NB4 (cell line): ENCODE measurements around the gene ZNF697.
A peak's percentile ranks its signal among the peaks of the same experiment; 100 is the strongest.

Source experiments
- DNase-seq: peaks from one replicate; pipeline ENCODE4 v3.0.0; 2010; ENCODE audit warnings: low read depth
- H3K4me3 ChIP-seq: one replicate; pipeline ENCODE4 v1.5.1; 2011; ENCODE audit warnings: mild to moderate bottlenecking, low read depth, low read length, moderate library complexity
- MYC ChIP-seq: IDR thresholded peaks from 2 replicates; pipeline ENCODE4 v1.6.1; 2011; ENCODE audit warnings: low read depth, low read length
- POLR2A ChIP-seq: IDR thresholded peaks from 2 replicates; pipeline ENCODE4 v1.6.1; 2011; ENCODE audit warnings: mild to moderate bottlenecking; ENCODE audit not compliant: insufficient read length; ENCODE audit errors: extremely low read depth
- TF ChIP-seq, protein P1 (sequence below): IDR thresholded peaks from 2 replicates; pipeline ENCODE4 v1.6.1; 2011; ENCODE audit warnings: low read depth, low read length
- TF ChIP-seq, protein P2 (sequence below): IDR thresholded peaks from one replicate; pipeline ENCODE4 v1.5.1; 2012; ENCODE audit warnings: low read depth, low read length

ZNF697 gene

DNA sequence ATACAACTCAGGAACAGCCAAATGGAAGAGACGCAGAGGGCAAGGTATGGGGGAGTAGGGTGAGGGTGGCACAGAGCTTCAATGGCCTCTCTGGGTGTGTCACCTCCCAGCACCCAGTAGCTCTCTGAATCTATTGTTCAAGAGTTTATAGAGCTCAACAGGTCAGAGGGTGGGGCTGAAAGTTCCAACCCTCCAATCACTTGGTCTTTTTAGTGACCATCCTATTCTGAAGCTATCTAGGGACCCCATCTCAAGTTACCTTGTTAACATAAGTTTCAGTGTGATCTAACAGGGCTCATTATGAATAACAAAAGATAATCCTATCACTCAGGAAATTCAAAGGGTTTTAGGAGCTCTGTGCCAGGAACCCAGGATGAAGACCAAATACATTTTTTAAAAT lies 31.2 kb upstream of the ZNF697 start:
- H3K4me3 ChIP-seq: no peak overlapping the region
- no peak for TF ChIP-seq MYC
- TF ChIP-seq, protein P1, sequence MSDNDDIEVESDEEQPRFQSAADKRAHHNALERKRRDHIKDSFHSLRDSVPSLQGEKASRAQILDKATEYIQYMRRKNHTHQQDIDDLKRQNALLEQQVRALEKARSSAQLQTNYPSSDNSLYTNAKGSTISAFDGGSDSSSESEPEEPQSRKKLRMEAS: no peak
- no peak for TF ChIP-seq POLR2A
- TF ChIP-seq, protein P2, sequence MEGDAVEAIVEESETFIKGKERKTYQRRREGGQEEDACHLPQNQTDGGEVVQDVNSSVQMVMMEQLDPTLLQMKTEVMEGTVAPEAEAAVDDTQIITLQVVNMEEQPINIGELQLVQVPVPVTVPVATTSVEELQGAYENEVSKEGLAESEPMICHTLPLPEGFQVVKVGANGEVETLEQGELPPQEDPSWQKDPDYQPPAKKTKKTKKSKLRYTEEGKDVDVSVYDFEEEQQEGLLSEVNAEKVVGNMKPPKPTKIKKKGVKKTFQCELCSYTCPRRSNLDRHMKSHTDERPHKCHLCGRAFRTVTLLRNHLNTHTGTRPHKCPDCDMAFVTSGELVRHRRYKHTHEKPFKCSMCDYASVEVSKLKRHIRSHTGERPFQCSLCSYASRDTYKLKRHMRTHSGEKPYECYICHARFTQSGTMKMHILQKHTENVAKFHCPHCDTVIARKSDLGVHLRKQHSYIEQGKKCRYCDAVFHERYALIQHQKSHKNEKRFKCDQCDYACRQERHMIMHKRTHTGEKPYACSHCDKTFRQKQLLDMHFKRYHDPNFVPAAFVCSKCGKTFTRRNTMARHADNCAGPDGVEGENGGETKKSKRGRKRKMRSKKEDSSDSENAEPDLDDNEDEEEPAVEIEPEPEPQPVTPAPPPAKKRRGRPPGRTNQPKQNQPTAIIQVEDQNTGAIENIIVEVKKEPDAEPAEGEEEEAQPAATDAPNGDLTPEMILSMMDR: no peak
- no peak for DNase-seq

DNA sequence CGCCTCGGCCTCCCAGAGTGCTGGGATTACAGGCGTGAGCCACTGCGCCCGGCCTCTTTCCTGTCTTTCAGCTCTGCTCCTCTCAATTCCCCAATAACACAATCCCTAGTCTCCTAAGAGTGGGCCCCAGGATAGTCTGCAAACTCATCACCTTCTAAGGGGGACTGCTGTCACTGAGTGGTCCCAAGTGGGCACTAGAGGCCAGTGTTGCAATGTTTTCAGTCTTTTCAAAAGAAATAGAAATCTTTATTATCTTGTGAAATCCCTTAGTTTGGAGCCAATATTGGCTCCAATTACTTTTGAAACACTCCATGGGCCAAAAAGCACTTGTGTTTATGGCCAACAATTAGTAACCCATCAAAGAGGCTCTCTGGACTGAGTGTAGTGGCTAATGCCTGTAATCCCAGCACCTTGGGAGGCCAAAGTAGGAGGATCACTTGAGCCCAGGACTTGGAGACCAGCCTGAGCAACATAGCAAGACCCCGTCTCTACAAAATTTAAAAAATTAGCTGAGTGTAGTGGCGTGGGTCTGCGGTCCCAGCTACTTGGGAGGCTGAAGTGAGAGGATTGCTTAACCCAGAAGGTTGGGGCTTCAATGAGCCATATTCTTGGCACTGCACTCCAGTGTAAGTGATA lies 28.6 kb upstream of the ZNF697 start:
- TF ChIP-seq, protein P2: no peak
- no peak for TF ChIP-seq MYC
- peak; percentile 19 for DNase-seq
- H3K4me3 ChIP-seq: no peak overlapping the region

DNA sequence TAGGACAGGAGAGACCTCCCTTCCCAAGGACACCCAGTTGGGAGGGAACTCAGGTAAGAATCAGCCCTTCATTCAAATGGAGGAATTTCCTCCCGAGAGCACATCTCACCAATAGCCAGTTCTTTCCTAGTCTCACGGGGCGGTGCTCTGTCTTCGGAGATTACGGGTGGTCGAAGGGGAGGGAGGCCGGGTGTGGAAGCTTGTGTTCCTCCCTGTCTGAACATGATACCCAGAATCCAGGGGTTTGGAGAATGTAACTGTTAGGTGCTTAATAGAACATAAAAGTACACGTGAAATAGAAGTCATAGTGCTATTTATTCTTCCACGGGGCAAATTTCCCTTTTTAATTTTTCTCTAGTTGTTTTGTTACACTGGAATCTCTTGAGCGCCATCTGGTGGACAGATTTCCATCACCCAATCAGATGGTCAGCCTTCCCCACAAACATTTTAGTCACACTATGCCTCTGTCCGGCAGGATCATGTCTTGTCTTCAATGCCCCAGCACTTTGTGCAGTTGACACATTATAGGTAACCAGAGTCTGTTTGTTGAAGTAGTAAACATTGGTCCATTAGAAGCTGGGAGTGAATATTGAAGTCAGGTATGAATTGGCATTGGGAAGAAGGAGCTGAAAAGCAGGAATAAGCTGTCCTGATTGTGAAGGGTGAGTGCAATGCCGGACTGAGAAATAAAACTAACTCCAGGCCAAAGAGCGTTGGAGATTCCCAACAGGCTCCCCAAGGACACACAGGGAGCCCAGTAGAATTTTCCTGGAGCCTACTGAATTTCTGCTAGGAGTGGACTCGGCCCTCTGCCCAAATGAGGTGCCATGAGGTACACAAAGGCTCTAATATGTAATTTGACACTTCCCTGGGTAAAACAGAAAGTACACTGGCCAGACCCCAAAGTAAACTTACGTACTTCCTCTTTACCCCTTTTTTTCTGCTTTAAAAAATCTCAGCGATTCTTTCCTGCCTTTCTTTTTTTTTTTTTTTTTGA lies 27.6 kb upstream of the ZNF697 start:
- peak; percentile 82 for DNase-seq
- TF ChIP-seq MYC (no peak), POLR2A (no peak)
- TF ChIP-seq, protein P2: peak; percentile 65
- peak overlapping the region; percentile 35 for H3K4me3 ChIP-seq

DNA sequence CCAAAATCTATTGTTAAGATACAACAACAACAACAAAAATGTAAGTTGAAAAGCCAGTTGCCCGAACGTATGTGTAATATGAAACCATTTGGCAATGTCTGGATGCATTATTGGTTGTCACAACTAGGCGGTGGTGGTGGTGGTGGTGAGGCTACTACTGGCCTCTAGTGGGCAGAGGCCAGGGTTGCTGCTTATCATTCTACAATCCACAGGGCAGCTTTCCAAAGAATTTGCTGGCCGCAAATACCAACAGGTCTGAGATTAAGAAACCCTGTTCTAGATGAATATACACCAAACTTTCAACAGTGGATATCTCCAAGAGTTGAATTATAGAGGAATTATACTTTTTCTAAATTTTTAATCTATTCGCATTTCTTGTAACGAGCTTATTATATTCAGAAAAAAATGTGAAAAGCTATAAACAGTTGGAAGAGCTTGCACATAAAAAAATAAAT lies 26.8 kb upstream of the ZNF697 start:
- peak; percentile 69 for DNase-seq
- H3K4me3 ChIP-seq: peak overlapping the region; percentile 35
- TF ChIP-seq MYC: no peak
- TF ChIP-seq, protein P1: no peak
- TF ChIP-seq, protein P2: peak; percentile 44

DNA sequence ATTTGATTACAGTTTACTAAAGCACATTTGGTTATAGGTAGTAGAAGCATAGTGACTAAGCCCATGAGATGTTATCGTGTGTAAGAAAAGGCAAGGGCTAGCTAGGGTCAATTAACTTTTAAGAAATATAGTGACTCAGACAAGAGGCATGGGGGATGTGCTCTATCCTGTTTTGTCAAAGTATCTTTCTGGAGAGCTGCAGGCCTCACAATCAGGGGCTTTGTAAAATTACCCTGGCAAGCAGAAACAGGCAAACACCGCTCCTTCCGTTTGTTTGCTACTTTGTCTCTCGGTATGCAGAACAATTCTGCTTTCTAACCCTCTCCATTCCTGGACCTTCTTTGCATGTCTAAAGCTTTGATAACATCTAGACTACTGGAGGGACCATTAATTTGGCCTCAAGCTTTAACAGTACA lies 26.1 kb upstream of the ZNF697 start:
- DNase-seq: no peak
- TF ChIP-seq, protein P1: no peak
- TF ChIP-seq, protein P2: no peak
- no peak for TF ChIP-seq MYC
- no peak for TF ChIP-seq POLR2A
- no peak overlapping the region for H3K4me3 ChIP-seq
